ENCODE results near the gene RERG.
"Not testable (repeated sequence)": the region's sequence is repeated elsewhere in the genome, so short reads cannot be mapped to it uniquely, and the experiment has no call there.

The RERG gene

GRCh38 chr12:15130541-15130940 lies 90.7 kb downstream of the RERG start:
- DNase-seq, result no peak

- DNase-seq, result no peak
Observed at GRCh38 chr12:15123401-15123800, 97.8 kb downstream of the RERG start.

- DNase-seq, result no peak
Observed at GRCh38 chr12:15122344-15122743, 98.9 kb downstream of the RERG start.

GRCh38 chr12:15118955-15119354 lies 102.3 kb downstream of the RERG start:
- no peak for DNase-seq

GRCh38 chr12:15116983-15117382 lies 104.2 kb downstream of the RERG start:
- no peak for DNase-seq

- DNase-seq, result no peak
Observed at GRCh38 chr12:15116086-15116485, 105.1 kb downstream of the RERG start.

GRCh38 chr12:15115434-15115833 lies 105.8 kb downstream of the RERG start:
- no peak for DNase-seq

GRCh38 chr12:15114501-15114900 lies 106.7 kb downstream of the RERG start:
- no peak for DNase-seq

- DNase-seq, result no peak
Observed at GRCh38 chr12:15092826-15093225, 128.4 kb downstream of the RERG start.

GRCh38 chr12:15090441-15090840 lies 130.8 kb downstream of the RERG start:
- DNase-seq, result no peak

- DNase-seq, result no peak
Observed at GRCh38 chr12:15088105-15088504, 133.1 kb downstream of the RERG start.

- not testable (repeated sequence) for DNase-seq
Observed at GRCh38 chr12:15077751-15078150, 143.5 kb downstream of the RERG start.

- no peak for DNase-seq
Observed at GRCh38 chr12:15074351-15074750, 146.9 kb downstream of the RERG start.

- DNase-seq, result no peak
Observed at GRCh38 chr12:15059123-15059522, 162.1 kb downstream of the RERG start.
